ENCODE data around the gene CENPP.
"Not testable (repeated sequence)": the region's sequence is repeated elsewhere in the genome, so short reads cannot be mapped to it uniquely, and the experiment has no call there.

DNA sequence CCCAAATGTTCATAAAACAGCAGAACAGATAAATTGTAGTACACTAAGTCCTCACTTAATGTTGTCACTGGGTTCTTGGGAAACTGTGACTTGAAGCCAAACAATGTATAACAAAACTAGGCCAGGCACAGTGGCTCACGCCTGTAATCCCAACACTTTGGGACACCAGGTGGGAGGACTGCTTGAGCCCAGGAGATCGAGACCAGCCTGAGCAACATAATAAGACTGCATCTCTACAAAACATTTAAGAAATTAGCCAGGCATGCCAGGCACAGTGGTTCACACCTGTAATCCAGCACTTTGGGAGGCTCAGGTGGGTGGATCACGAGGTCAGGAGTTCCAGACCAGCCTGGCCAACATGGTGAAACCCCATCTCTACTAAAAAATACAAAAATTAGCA, 298.2 kb downstream of the CENPP start:
- TF ChIP-seq, protein P1, sequence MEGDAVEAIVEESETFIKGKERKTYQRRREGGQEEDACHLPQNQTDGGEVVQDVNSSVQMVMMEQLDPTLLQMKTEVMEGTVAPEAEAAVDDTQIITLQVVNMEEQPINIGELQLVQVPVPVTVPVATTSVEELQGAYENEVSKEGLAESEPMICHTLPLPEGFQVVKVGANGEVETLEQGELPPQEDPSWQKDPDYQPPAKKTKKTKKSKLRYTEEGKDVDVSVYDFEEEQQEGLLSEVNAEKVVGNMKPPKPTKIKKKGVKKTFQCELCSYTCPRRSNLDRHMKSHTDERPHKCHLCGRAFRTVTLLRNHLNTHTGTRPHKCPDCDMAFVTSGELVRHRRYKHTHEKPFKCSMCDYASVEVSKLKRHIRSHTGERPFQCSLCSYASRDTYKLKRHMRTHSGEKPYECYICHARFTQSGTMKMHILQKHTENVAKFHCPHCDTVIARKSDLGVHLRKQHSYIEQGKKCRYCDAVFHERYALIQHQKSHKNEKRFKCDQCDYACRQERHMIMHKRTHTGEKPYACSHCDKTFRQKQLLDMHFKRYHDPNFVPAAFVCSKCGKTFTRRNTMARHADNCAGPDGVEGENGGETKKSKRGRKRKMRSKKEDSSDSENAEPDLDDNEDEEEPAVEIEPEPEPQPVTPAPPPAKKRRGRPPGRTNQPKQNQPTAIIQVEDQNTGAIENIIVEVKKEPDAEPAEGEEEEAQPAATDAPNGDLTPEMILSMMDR (conservative IDR thresholded peaks at IDR 0.05; ENCODE audit: low read depth, low read length) = not testable (repeated sequence)
- TF ChIP-seq EZH2 (IDR thresholded peaks at IDR 0.05; ENCODE audit: low read length, unreplicated experiment); EZH2phosphoT487 (IDR thresholded peaks at IDR 0.05; ENCODE audit: borderline replicate concordance, low read length): not testable (repeated sequence)

Measured in PC-3 (cell line).